PFSK-1 (cell line): ENCODE results near the gene KRT27.

Experiments
- FOXP2 ChIP-seq: optimal IDR thresholded peaks from 2 replicates; pipeline ENCODE3; 2011; ENCODE audit warnings: borderline replicate concordance, control low read depth, inconsistent platforms; ENCODE audit not compliant: insufficient read depth; ENCODE audit errors: extremely low read length, extremely low read depth
- POLR2AphosphoS5 ChIP-seq: IDR thresholded peaks from 2 replicates; pipeline ENCODE4 v1.6.1; 2012; ENCODE audit warnings: low read depth, mild to moderate bottlenecking, control low read depth, low read length, moderate library complexity
- SIN3A ChIP-seq: IDR thresholded peaks from 2 replicates; pipeline ENCODE4 v1.6.1; 2012; ENCODE audit warnings: mild to moderate bottlenecking, low read length, moderate library complexity, borderline replicate concordance; ENCODE audit not compliant: insufficient read depth
- TAF1 ChIP-seq: IDR thresholded peaks from 2 replicates; pipeline ENCODE4 v1.6.1; 2012; ENCODE audit warnings: low read length, control low read depth, borderline replicate concordance; ENCODE audit not compliant: insufficient read depth
- TF ChIP-seq, protein P1 (sequence below), 2 experiments: IDR thresholded peaks; 2 replicates each; pipeline versions ENCODE4 v1.6.1 to v1.8.0; 2011 to 2012; ENCODE audit warnings: low read depth in 2 of 2, low read length in 2 of 2, control low read depth in 1 of 2, inconsistent platforms in 1 of 2, mild to moderate bottlenecking in 1 of 2, moderate library complexity in 1 of 2; ENCODE audit not compliant: insufficient read depth in 1 of 2

The KRT27 gene

DNA sequence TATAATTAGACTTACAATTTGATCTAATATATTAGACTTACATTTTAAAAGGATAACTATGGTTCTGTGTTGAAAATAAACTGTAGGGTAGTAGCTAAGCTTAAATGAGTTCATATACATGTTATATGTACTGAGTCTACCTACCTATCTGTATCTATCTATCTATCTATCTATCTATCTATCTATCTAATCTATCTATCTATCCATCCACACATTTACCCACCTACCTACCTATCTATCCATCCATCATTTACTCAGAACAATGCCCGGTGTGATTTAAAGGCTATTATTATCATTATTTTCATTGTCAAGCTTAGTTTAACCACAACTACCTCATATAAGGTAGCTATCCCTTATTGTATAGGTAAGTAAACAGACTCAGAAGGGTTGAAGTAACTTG lies 33.0 kb upstream of the KRT27 start:
- TF ChIP-seq, protein P1, sequence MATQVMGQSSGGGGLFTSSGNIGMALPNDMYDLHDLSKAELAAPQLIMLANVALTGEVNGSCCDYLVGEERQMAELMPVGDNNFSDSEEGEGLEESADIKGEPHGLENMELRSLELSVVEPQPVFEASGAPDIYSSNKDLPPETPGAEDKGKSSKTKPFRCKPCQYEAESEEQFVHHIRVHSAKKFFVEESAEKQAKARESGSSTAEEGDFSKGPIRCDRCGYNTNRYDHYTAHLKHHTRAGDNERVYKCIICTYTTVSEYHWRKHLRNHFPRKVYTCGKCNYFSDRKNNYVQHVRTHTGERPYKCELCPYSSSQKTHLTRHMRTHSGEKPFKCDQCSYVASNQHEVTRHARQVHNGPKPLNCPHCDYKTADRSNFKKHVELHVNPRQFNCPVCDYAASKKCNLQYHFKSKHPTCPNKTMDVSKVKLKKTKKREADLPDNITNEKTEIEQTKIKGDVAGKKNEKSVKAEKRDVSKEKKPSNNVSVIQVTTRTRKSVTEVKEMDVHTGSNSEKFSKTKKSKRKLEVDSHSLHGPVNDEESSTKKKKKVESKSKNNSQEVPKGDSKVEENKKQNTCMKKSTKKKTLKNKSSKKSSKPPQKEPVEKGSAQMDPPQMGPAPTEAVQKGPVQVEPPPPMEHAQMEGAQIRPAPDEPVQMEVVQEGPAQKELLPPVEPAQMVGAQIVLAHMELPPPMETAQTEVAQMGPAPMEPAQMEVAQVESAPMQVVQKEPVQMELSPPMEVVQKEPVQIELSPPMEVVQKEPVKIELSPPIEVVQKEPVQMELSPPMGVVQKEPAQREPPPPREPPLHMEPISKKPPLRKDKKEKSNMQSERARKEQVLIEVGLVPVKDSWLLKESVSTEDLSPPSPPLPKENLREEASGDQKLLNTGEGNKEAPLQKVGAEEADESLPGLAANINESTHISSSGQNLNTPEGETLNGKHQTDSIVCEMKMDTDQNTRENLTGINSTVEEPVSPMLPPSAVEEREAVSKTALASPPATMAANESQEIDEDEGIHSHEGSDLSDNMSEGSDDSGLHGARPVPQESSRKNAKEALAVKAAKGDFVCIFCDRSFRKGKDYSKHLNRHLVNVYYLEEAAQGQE (IDR thresholded peaks at IDR 0.05; ENCODE audit: insufficient read depth in 1 of 2, low read depth in 2 of 2, low read length in 2 of 2): no peak
- TF ChIP-seq SIN3A: no peak
- no peak for TF ChIP-seq FOXP2
- no peak for TF ChIP-seq POLR2AphosphoS5
- no peak for TF ChIP-seq TAF1

GRCh38 chr17:40813804-40814203 lies 31.5 kb upstream of the KRT27 start:
- TF ChIP-seq, protein P1 (IDR thresholded peaks at IDR 0.05; ENCODE audit: insufficient read depth in 1 of 2, low read depth in 2 of 2, low read length in 2 of 2): no peak
- no peak for TF ChIP-seq FOXP2
- TF ChIP-seq POLR2AphosphoS5: no peak
- TF ChIP-seq SIN3A: no peak
- TF ChIP-seq TAF1: no peak

DNA sequence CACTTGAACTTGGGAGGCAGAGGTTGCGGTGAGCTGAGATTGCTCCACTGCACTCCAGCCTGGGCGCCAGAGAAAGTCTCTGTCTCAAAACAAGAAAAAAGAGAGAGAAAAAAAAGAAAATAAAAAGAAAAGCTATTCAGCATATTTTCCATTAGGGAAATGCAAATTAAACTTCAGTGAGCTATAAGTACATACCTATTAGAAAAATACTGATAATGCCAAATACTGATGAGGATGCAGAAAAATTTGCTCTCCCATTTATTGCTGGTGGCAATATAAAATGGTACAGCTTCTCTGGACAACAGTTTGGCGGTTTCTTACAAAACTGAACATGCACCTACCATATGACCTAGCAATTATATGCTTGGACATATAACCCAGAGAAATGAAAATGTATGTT lies 30.3 kb upstream of the KRT27 start:
- TF ChIP-seq SIN3A (no peak), POLR2AphosphoS5 (no peak), FOXP2 (no peak), TAF1 (no peak)
- TF ChIP-seq, protein P1 (IDR thresholded peaks at IDR 0.05; ENCODE audit: insufficient read depth in 1 of 2, low read depth in 2 of 2, low read length in 2 of 2): no peak

- TF ChIP-seq TAF1 (no peak), SIN3A (no peak), FOXP2 (no peak), POLR2AphosphoS5 (no peak)
- TF ChIP-seq, protein P1 (IDR thresholded peaks at IDR 0.05; ENCODE audit: insufficient read depth in 1 of 2, low read depth in 2 of 2, low read length in 2 of 2): no peak
These were observed 28.1 kb upstream of the KRT27 start for GRCh38 chr17:40810494-40810893.

DNA sequence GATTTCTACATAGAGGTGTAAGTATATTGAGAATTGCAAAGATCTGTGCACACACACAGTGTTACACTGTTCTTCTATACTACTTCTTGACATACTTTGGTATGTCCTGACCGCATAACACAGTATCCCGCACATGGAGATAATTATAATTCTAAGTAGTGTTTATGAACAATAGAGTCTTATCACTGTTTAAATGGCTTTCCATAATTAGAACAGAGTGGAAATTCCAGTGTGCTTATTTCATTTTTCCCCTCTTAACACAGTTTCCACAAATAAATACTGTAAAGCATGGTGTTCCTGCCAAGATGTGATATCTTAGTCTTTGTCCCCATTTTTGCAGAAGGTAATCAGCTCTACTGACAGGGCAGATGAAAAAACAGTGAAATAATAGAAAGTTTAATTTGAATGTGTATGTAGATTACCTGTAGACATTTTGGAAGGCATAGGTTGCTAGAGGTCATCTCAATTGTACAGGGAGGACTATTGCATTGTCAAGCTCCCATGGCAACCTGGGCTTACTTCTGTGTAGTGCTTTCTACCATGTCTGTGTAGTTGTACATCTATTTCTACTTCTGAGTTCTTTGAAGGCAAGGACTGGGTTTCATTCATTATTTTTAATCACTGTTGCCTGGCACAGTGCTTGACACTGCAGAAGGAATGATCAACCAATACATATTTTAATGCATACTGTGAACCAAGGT lies 27.5 kb upstream of the KRT27 start:
- TF ChIP-seq POLR2AphosphoS5 (no peak), SIN3A (no peak), TAF1 (no peak), FOXP2 (no peak)
- TF ChIP-seq, protein P1 (IDR thresholded peaks at IDR 0.05; ENCODE audit: insufficient read depth in 1 of 2, low read depth in 2 of 2, low read length in 2 of 2): no peak
